ENCODE results near the gene CFAP54. TPM values are rescaled to one million over a fixed set of nuclear protein-coding genes. Genes with fewer than 3 reads are reported as not detected.

The CFAP54 gene
- total RNA-seq, 1 donor from 2014 or later = 2.1 TPM

DNA sequence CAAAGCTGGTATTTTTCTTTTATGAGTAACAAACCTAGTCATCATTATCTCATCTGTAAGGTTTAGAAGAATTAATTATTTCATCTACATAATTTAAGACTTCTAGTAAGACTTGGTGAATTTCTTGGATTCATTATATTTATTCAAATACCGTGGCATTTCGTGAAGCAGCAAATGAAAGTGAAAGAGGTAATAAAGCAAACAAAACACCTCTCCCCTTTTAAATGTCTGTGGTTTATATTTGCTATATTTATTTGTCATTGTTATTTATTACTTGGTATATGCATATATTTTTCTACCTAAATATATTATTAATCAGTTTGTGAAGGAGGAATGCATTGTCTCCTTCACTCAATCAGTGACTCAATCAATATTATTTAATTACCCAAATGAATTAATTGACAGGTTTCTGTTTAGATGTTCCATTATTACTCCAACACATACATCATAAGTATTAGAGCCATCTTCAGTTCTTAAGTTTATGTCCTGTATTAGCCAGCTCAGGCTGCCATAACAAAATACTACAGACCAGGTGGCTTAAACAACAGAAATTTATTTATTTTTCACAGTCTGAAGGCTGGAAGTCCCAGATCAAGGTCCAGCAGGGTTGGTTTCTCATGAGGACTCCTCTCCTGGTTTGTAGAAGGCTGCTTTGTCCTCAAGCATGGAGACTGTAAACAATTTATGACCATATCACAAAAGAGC, 6.6 kb downstream of the CFAP54 start:
- Histone ChIP-seq H3K9ac (ENCODE audit: low read depth in 1 of 3, low read length in 3 of 3) (no peak overlapping the region), H3K36me3 (ENCODE audit: control insufficient read depth in 3 of 3, insufficient read depth in 3 of 3, low read length in 3 of 3) (no peaks in the 10 kb centered on the region), H3K27ac (ENCODE audit: low read depth, low read length) (no peak overlapping the region), H3K4me3 (ENCODE audit: low read length in 3 of 3) (no peak overlapping the region), H3K4me1 (ENCODE audit: control insufficient read depth in 3 of 3, insufficient read depth in 3 of 3, low read length in 3 of 3) (peaks cover 0 to under 1% (median 0%) of the 10 kb centered on the region in 3 donors), H3K9me3 (ENCODE audit: control insufficient read depth in 3 of 3, low read length in 3 of 3) (no peaks in the 10 kb centered on the region), H3K27me3 (ENCODE audit: control insufficient read depth in 3 of 3, insufficient read depth in 3 of 3, low read length in 3 of 3) (no peaks in the 10 kb centered on the region)

GRCh38 chr12:96496944-96497343, 7.6 kb downstream of the CFAP54 start:
- Histone ChIP-seq H3K36me3 (ENCODE audit: control insufficient read depth in 3 of 3, insufficient read depth in 3 of 3, low read length in 3 of 3) (no peaks in the 10 kb centered on the region), H3K9ac (ENCODE audit: low read depth in 1 of 3, low read length in 3 of 3) (no peak overlapping the region), H3K9me3 (ENCODE audit: control insufficient read depth in 3 of 3, low read length in 3 of 3) (no peaks in the 10 kb centered on the region), H3K4me3 (ENCODE audit: low read length in 3 of 3) (no peak overlapping the region), H3K27me3 (ENCODE audit: control insufficient read depth in 3 of 3, insufficient read depth in 3 of 3, low read length in 3 of 3) (no peaks in the 10 kb centered on the region), H3K4me1 (ENCODE audit: control insufficient read depth in 3 of 3, insufficient read depth in 3 of 3, low read length in 3 of 3) (peaks cover 0 to 4% (median 0%) of the 10 kb centered on the region in 3 donors), H3K27ac (ENCODE audit: low read depth, low read length) (no peak overlapping the region)

DNA sequence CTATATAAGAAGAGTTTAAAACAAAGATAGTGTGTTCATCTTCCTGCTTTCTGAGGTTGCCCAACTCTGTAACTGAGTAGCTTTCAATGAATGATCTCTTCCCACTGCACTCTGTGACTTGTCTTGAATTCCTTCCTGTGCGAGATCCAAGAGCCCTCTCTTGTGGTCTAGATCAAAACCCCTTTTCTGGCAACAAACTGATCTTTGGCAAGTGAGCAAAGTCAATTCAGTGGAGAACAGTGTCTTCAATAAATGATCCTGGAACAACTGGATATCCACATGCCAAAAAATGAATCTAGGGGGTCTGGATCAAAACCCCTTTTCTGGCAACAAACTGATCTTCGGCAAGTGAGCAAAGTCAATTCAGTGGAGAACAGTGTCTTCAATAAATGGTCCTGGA, 8.5 kb downstream of the CFAP54 start:
- H3K27ac ChIP-seq (ENCODE audit: low read depth, low read length) = no peak overlapping the region
- H3K36me3 ChIP-seq (ENCODE audit: control insufficient read depth in 3 of 3, insufficient read depth in 3 of 3, low read length in 3 of 3) = no peaks in the 10 kb centered on the region
- no peak overlapping the region for H3K4me3 ChIP-seq (ENCODE audit: low read length in 3 of 3)
- H3K9ac ChIP-seq (ENCODE audit: low read depth in 1 of 3, low read length in 3 of 3) = no peak overlapping the region
- no peaks in the 10 kb centered on the region for H3K9me3 ChIP-seq (ENCODE audit: control insufficient read depth in 3 of 3, low read length in 3 of 3)
- no peaks in the 10 kb centered on the region for H3K27me3 ChIP-seq (ENCODE audit: control insufficient read depth in 3 of 3, insufficient read depth in 3 of 3, low read length in 3 of 3)
- H3K4me1 ChIP-seq (ENCODE audit: control insufficient read depth in 3 of 3, insufficient read depth in 3 of 3, low read length in 3 of 3) = peaks cover 0 to 4% (median 0%) of the 10 kb centered on the region in 3 donors

DNA sequence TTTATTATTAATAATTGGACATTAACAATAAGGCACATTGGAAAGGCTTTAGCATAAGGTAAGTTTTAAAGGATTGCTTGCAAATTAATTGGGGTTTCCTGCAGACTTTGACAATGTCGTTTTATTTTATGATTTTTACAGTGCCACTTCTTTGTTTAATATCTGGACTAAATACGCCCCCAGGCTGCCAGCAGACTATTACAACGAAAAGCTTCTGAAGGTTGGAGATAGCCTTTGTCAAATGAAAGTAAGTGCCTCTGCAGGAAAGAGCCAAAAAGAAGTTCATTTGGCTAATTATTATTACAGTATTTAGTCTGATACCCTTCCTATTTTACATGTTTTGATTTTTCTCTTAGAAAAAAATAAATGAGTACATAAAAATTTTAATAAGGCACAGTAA, 11.3 kb downstream of the CFAP54 start:
- Histone ChIP-seq H3K4me3 (ENCODE audit: low read length in 3 of 3) (no peak overlapping the region), H3K9me3 (ENCODE audit: control insufficient read depth in 3 of 3, low read length in 3 of 3) (no peaks in the 10 kb centered on the region), H3K36me3 (ENCODE audit: control insufficient read depth in 3 of 3, insufficient read depth in 3 of 3, low read length in 3 of 3) (no peaks in the 10 kb centered on the region), H3K27me3 (ENCODE audit: control insufficient read depth in 3 of 3, insufficient read depth in 3 of 3, low read length in 3 of 3) (no peaks in the 10 kb centered on the region), H3K9ac (ENCODE audit: low read depth in 1 of 3, low read length in 3 of 3) (no peak overlapping the region), H3K4me1 (ENCODE audit: control insufficient read depth in 3 of 3, insufficient read depth in 3 of 3, low read length in 3 of 3) (peaks cover 0 to 4% (median 0%) of the 10 kb centered on the region in 3 donors), H3K27ac (ENCODE audit: low read depth, low read length) (peak overlapping the region; percentile 62)

GRCh38 chr12:96501133-96501761, 11.9 kb downstream of the CFAP54 start:
- Histone ChIP-seq H3K27me3 (ENCODE audit: control insufficient read depth in 3 of 3, insufficient read depth in 3 of 3, low read length in 3 of 3) (no peaks in the 10 kb centered on the region), H3K36me3 (ENCODE audit: control insufficient read depth in 3 of 3, insufficient read depth in 3 of 3, low read length in 3 of 3) (no peaks in the 10 kb centered on the region), H3K9ac (ENCODE audit: low read depth in 1 of 3, low read length in 3 of 3) (no peak overlapping the region), H3K4me3 (ENCODE audit: low read length in 3 of 3) (no peak overlapping the region), H3K4me1 (ENCODE audit: control insufficient read depth in 3 of 3, insufficient read depth in 3 of 3, low read length in 3 of 3) (peaks cover 0 to 4% (median 0%) of the 10 kb centered on the region in 3 donors), H3K9me3 (ENCODE audit: control insufficient read depth in 3 of 3, low read length in 3 of 3) (no peaks in the 10 kb centered on the region), H3K27ac (ENCODE audit: low read depth, low read length) (peak overlapping the region; percentile 62)

DNA sequence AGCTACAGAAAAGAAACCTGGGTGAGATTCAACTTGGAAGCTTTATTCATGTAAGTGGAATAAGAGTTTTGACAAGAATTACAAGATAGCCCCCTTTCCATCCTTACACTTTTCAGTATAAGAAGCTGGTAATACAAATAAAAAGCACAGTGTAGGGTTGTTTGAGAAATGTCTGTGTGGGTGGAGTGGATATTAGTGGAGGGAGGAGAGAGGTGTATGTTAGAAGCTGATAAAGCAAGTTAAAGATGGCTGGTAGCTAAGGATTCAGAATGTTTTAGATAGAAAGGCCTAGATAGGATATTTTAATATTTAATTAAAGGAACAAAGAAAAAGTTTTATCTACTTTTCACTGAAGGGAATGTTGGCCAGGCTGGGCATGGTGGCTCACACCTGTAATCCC, 12.5 kb downstream of the CFAP54 start:
- Histone ChIP-seq H3K27me3 (ENCODE audit: control insufficient read depth in 3 of 3, insufficient read depth in 3 of 3, low read length in 3 of 3) (no peaks in the 10 kb centered on the region), H3K4me3 (ENCODE audit: low read length in 3 of 3) (no peak overlapping the region), H3K4me1 (ENCODE audit: control insufficient read depth in 3 of 3, insufficient read depth in 3 of 3, low read length in 3 of 3) (peaks cover 0 to 4% (median 0%) of the 10 kb centered on the region in 3 donors), H3K9me3 (ENCODE audit: control insufficient read depth in 3 of 3, low read length in 3 of 3) (no peaks in the 10 kb centered on the region), H3K9ac (ENCODE audit: low read depth in 1 of 3, low read length in 3 of 3) (no peak overlapping the region), H3K36me3 (ENCODE audit: control insufficient read depth in 3 of 3, insufficient read depth in 3 of 3, low read length in 3 of 3) (no peaks in the 10 kb centered on the region), H3K27ac (ENCODE audit: low read depth, low read length) (peak overlapping the region; percentile 62)

- no peaks in the 10 kb centered on the region for H3K27me3 ChIP-seq (ENCODE audit: control insufficient read depth in 3 of 3, insufficient read depth in 3 of 3, low read length in 3 of 3)
- H3K9me3 ChIP-seq (ENCODE audit: control insufficient read depth in 3 of 3, low read length in 3 of 3) = no peaks in the 10 kb centered on the region
- no peak overlapping the region for H3K4me3 ChIP-seq (ENCODE audit: low read length in 3 of 3)
- H3K36me3 ChIP-seq (ENCODE audit: control insufficient read depth in 3 of 3, insufficient read depth in 3 of 3, low read length in 3 of 3) = no peaks in the 10 kb centered on the region
- H3K27ac ChIP-seq (ENCODE audit: low read depth, low read length) = no peak overlapping the region
- no peak overlapping the region for H3K9ac ChIP-seq (ENCODE audit: low read depth in 1 of 3, low read length in 3 of 3)
- peaks cover 0 to 4% (median 0%) of the 10 kb centered on the region in 3 donors for H3K4me1 ChIP-seq (ENCODE audit: control insufficient read depth in 3 of 3, insufficient read depth in 3 of 3, low read length in 3 of 3)
Observed at GRCh38 chr12:96502477-96502876, 13.1 kb downstream of the CFAP54 start.

GRCh38 chr12:96502949-96503532, 13.7 kb downstream of the CFAP54 start:
- Histone ChIP-seq H3K4me3 (ENCODE audit: low read length in 3 of 3) (no peak overlapping the region), H3K27me3 (ENCODE audit: control insufficient read depth in 3 of 3, insufficient read depth in 3 of 3, low read length in 3 of 3) (no peaks in the 10 kb centered on the region), H3K36me3 (ENCODE audit: control insufficient read depth in 3 of 3, insufficient read depth in 3 of 3, low read length in 3 of 3) (no peaks in the 10 kb centered on the region), H3K4me1 (ENCODE audit: control insufficient read depth in 3 of 3, insufficient read depth in 3 of 3, low read length in 3 of 3) (peaks cover 0 to 4% (median 0%) of the 10 kb centered on the region in 3 donors), H3K9me3 (ENCODE audit: control insufficient read depth in 3 of 3, low read length in 3 of 3) (no peaks in the 10 kb centered on the region), H3K9ac (ENCODE audit: low read depth in 1 of 3, low read length in 3 of 3) (no peak overlapping the region), H3K27ac (ENCODE audit: low read depth, low read length) (no peak overlapping the region)

- no peak overlapping the region for H3K27ac ChIP-seq (ENCODE audit: low read depth, low read length)
- no peak overlapping the region for H3K9ac ChIP-seq (ENCODE audit: low read depth in 1 of 3, low read length in 3 of 3)
- no peak overlapping the region for H3K4me3 ChIP-seq (ENCODE audit: low read length in 3 of 3)
- no peaks in the 10 kb centered on the region for H3K36me3 ChIP-seq (ENCODE audit: control insufficient read depth in 3 of 3, insufficient read depth in 3 of 3, low read length in 3 of 3)
- H3K27me3 ChIP-seq (ENCODE audit: control insufficient read depth in 3 of 3, insufficient read depth in 3 of 3, low read length in 3 of 3) = no peaks in the 10 kb centered on the region
- H3K9me3 ChIP-seq (ENCODE audit: control insufficient read depth in 3 of 3, low read length in 3 of 3) = no peaks in the 10 kb centered on the region
- peaks cover 0 to 4% (median 0%) of the 10 kb centered on the region in 3 donors for H3K4me1 ChIP-seq (ENCODE audit: control insufficient read depth in 3 of 3, insufficient read depth in 3 of 3, low read length in 3 of 3)
Observed at GRCh38 chr12:96503976-96504375, 14.6 kb downstream of the CFAP54 start.

DNA sequence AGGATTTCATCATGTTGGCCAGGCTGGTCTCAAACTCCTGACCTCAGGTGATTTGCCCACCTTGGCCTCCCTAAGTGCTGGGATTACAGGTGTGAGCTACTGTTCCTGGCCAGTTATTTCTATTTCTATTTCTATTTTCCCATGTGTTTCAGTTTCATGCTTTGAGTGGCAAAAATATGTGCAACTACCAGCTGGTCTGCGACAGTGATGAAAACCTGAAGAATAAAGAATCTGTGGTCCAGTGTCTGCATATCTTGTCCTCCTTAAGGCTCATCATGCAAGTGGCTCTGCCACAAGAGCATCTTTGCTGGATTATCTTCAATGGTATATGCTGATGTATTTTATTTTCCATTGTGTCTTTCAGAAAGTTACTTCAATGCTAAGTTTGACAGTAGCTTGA, 17.4 kb downstream of the CFAP54 start:
- Histone ChIP-seq H3K4me3 (ENCODE audit: low read length in 3 of 3) (no peak overlapping the region), H3K36me3 (ENCODE audit: control insufficient read depth in 3 of 3, insufficient read depth in 3 of 3, low read length in 3 of 3) (no peaks in the 10 kb centered on the region), H3K9me3 (ENCODE audit: control insufficient read depth in 3 of 3, low read length in 3 of 3) (no peaks in the 10 kb centered on the region), H3K9ac (ENCODE audit: low read depth in 1 of 3, low read length in 3 of 3) (no peak overlapping the region), H3K27ac (ENCODE audit: low read depth, low read length) (no peak overlapping the region), H3K27me3 (ENCODE audit: control insufficient read depth in 3 of 3, insufficient read depth in 3 of 3, low read length in 3 of 3) (no peaks in the 10 kb centered on the region), H3K4me1 (ENCODE audit: control insufficient read depth in 3 of 3, insufficient read depth in 3 of 3, low read length in 3 of 3) (no peaks in the 10 kb centered on the region)

Measured in skeletal muscle tissue (tissue), 4 donors.